IPS DF 4.7 (cell line): ENCODE measurements around the gene CARD11.
A peak's percentile ranks its signal among the peaks of the same experiment; 100 is the strongest.

Source experiments
- DNase-seq: peaks from one replicate; pipeline ENCODE4 v3.0.0-alpha.2; 2013; ENCODE audit warnings: low spot score; ENCODE audit errors: extremely low read depth

The CARD11 gene

GRCh38 chr7:3043544-3044371, at the start of gene CARD11:
TSS of gene CARD11 (minus strand) at chr7:3043867. CDS start at chr7:2958506, 85,361 bp downstream.
- DNase-seq = no peak

GRCh38 chr7:3092468-3092867, 48.8 kb upstream of the CARD11 start:
- no peak for DNase-seq

- DNase-seq = no peak
Measured at GRCh38 chr7:3091631-3092030, 48.0 kb upstream of the CARD11 start.

- peak; percentile 49 for DNase-seq
Measured at GRCh38 chr7:3089493-3089892, 45.8 kb upstream of the CARD11 start.

GRCh38 chr7:3087243-3087755, 43.6 kb upstream of the CARD11 start:
- no peak for DNase-seq

GRCh38 chr7:3083350-3083749, 39.7 kb upstream of the CARD11 start:
- DNase-seq = no peak

- DNase-seq = no peak
Measured at GRCh38 chr7:3082831-3083230, 39.2 kb upstream of the CARD11 start.

GRCh38 chr7:3082386-3082785, 38.7 kb upstream of the CARD11 start:
- no peak for DNase-seq

- no peak for DNase-seq
Measured at GRCh38 chr7:3080106-3080505, 36.4 kb upstream of the CARD11 start.

GRCh38 chr7:3078514-3078913, 34.8 kb upstream of the CARD11 start:
- DNase-seq = no peak

- no peak for DNase-seq
Measured at GRCh38 chr7:3076700-3077099, 33.0 kb upstream of the CARD11 start.

- no peak for DNase-seq
Measured at GRCh38 chr7:3076163-3076562, 32.5 kb upstream of the CARD11 start.

GRCh38 chr7:3075441-3075840, 31.8 kb upstream of the CARD11 start:
- no peak for DNase-seq

GRCh38 chr7:3074459-3074821, 30.8 kb upstream of the CARD11 start:
- DNase-seq = no peak

GRCh38 chr7:3073763-3074458, 30.2 kb upstream of the CARD11 start:
- no peak for DNase-seq

- no peak for DNase-seq
Measured at GRCh38 chr7:3070908-3071307, 27.2 kb upstream of the CARD11 start.

GRCh38 chr7:3069771-3070449, 26.2 kb upstream of the CARD11 start:
- no peak for DNase-seq

- DNase-seq = no peak
Measured at GRCh38 chr7:3068530-3068929, 24.9 kb upstream of the CARD11 start.

GRCh38 chr7:3067606-3068380, 24.1 kb upstream of the CARD11 start:
- no peak for DNase-seq

- DNase-seq = no peak
Measured at GRCh38 chr7:3067193-3067592, 23.5 kb upstream of the CARD11 start.

GRCh38 chr7:3066506-3066905, 22.8 kb upstream of the CARD11 start:
- DNase-seq = no peak
